HepG2 (cell line): Measurements from ENCODE around the gene ERMP1. TPM values are rescaled to one million over a fixed set of nuclear protein-coding genes. Genes with fewer than 3 reads are reported as not detected.

Experiments used
- ATAC-seq: fragments of 200-7000 bp; cut with Tn5 transposase; 3 replicates; pipeline ENCODE4 v1.9.1; 2020; ENCODE audit warnings: mild to moderate bottlenecking, moderate library complexity
- BruUV-seq: library from RNA; stranded (reverse); fragments of 400-500 nt; replicated peaks from 2 replicates; lab custom pipeline; 2021; lab: Mats Ljungman, UMichigan
- CTCF ChIA-PET: fragments of 300-600 bp; formaldehyde crosslinking; extraction: SDS; loops from one replicate; lab custom pipeline; 2021; ENCODE audit warnings: low total read pairs, inconsistent platforms, low intra/inter-chr PET ratio; lab: Yijun Ruan, JAX
- POLR2A ChIA-PET: fragments of 350-600 bp; sonication (Branson Sonifier 250); formaldehyde crosslinking; loops from one replicate; lab custom pipeline; 2020; ENCODE audit warnings: antibody characterized with exemption, inconsistent platforms; lab: Yijun Ruan, JAX
- DNase-seq: peaks from one replicate; pipeline ENCODE4 v3.0.0-alpha.2; 2015; ENCODE audit warnings: low spot score
- FAIRE-seq: peaks from 3 replicates; lab custom pipeline; 2011; peaks lifted over from hg19 to GRCh38; lab: Jason Lieb, UNC
- H2AFZ ChIP-seq: one replicate; pipeline ENCODE4 v1.6.1; 2011; ENCODE audit warnings: low read length, inconsistent platforms
- H3K27ac ChIP-seq: fragments of 300-600 bp; 3 replicates; pipeline ENCODE4 v1.8.0; 2011; ENCODE audit warnings: mixed run types, mild to moderate bottlenecking, mixed read lengths, low read length, inconsistent platforms; ENCODE audit not compliant: insufficient read depth; ENCODE audit errors: extremely low read length
- H3K27me3 ChIP-seq, 2 experiments: fragments of 200-600 bp in 1 of 2; 2 replicates in 1 of 2; 3 replicates in 1 of 2; pipeline versions ENCODE4 v1.6.0 to v1.8.0; 2011; ENCODE audit warnings: low read length in 2 of 2, mild to moderate bottlenecking in 2 of 2, moderate library complexity in 2 of 2, inconsistent platforms in 1 of 2; ENCODE audit not compliant: insufficient read depth in 2 of 2, control insufficient read depth in 1 of 2
- H3K36me3 ChIP-seq, 2 experiments: fragments of 200-600 bp in 1 of 2; replicated peaks in 1 of 2; 2 replicates in 1 of 2; 3 replicates in 1 of 2; pipeline versions ENCODE4 v1.5.1 to v1.8.0; 2011; ENCODE audit warnings: low read length in 2 of 2, inconsistent platforms in 1 of 2; ENCODE audit not compliant: insufficient read depth in 2 of 2, control insufficient read depth in 1 of 2
- H3K4me1 ChIP-seq: 2 replicates; pipeline ENCODE4 v1.5.1; 2012; ENCODE audit warnings: low read length, inconsistent platforms; ENCODE audit not compliant: insufficient read depth
- H3K4me2 ChIP-seq: 2 replicates; pipeline ENCODE4 v1.6.0; 2011; ENCODE audit warnings: low read depth, low read length, inconsistent platforms
- H3K4me3 ChIP-seq, 3 experiments: fragments of 200-600 bp in 1 of 3; sonication (generic), shearing (Covaris generic) in 1 of 3; replicated peaks in 1 of 3; 2 replicates each; pipeline ENCODE4 v1.5.1; 2011 to 2016; ENCODE audit warnings: low read length in 3 of 3, inconsistent platforms in 2 of 3, low read depth in 2 of 3, mild to moderate bottlenecking in 2 of 3, control low read depth in 1 of 3, mixed read lengths in 1 of 3; ENCODE audit not compliant: insufficient read depth in 1 of 3
- H3K79me2 ChIP-seq: one replicate; pipeline ENCODE4 v1.6.1; 2011; ENCODE audit warnings: low read length, inconsistent platforms; ENCODE audit not compliant: insufficient read depth
- H3K9ac ChIP-seq: 2 replicates; pipeline ENCODE4 v1.6.0; 2011; ENCODE audit warnings: mild to moderate bottlenecking, low read depth, low read length, inconsistent platforms; ENCODE audit not compliant: insufficient read depth
- H3K9me3 ChIP-seq: 2 replicates; pipeline ENCODE4 v1.5.1; 2012; ENCODE audit warnings: mild to moderate bottlenecking, low read length
- H4K20me1 ChIP-seq: 2 replicates; pipeline ENCODE4 v1.6.0; 2011; ENCODE audit warnings: inconsistent platforms, mild to moderate bottlenecking, low read length, moderate library complexity; ENCODE audit not compliant: insufficient read depth
- CHCHD3 ChIP-seq: sonication (generic); formaldehyde crosslinking; IDR thresholded peaks from 2 replicates; pipeline ENCODE4 v1.8.0; 2022; ENCODE audit warnings: mild to moderate bottlenecking, missing genetic modification reagents, moderate library complexity
- HNRNPLL ChIP-seq: fragments of 200-400 bp; formaldehyde crosslinking; IDR thresholded peaks from 2 replicates; pipeline ENCODE4 v1.6.1; 2017; ENCODE audit warnings: mild to moderate bottlenecking, low read depth, low read length; ENCODE audit not compliant: poor library complexity, severe bottlenecking
- JARID2 ChIP-seq: sonication (generic); formaldehyde crosslinking; IDR thresholded peaks from 2 replicates; pipeline ENCODE4 v1.8.1; 2023; ENCODE audit warnings: missing genetic modification reagents, inconsistent platforms; ENCODE audit not compliant: insufficient replicate concordance
- SMC3 ChIP-seq: IDR thresholded peaks from 2 replicates; pipeline ENCODE4 v1.6.1; 2011; ENCODE audit warnings: low read length, improper control_type of control experiment
- SRF ChIP-seq: IDR thresholded peaks from 2 replicates; pipeline ENCODE4 v1.6.1; 2011; ENCODE audit warnings: mild to moderate bottlenecking, low read depth, low read length, moderate library complexity
- ZNF335 ChIP-seq: sonication (generic); formaldehyde crosslinking; IDR thresholded peaks from 2 replicates; pipeline ENCODE4 v1.4.0; 2020; ENCODE audit warnings: missing genetic modification reagents
- ZSCAN25 ChIP-seq: sonication (generic); formaldehyde crosslinking; IDR thresholded peaks from 2 replicates; pipeline ENCODE4 v1.8.0; 2022; ENCODE audit warnings: mild to moderate bottlenecking, missing genetic modification reagents
- WGBS: methylation state at CpG from one replicate; pipeline ENCODE4 v1.1.6; 2017; ENCODE audit warnings: low lambda C conversion rate; 5-methylcytosine and 5-hydroxymethylcytosine counted together
- in situ Hi-C: cut with HindIII; loops from 2 replicates; pipeline ENCODE4 v1.10.0; 2017; ENCODE audit warnings: low pct_unique_long_range_greater_than_20kb; ENCODE audit not compliant: extremely low pct_ligation_motif_present
- intact Hi-C: fragments of 100-400 bp; cut with micrococcal nuclease; formaldehyde crosslinking; loops from one replicate; pipeline ENCODE4 v1.10.0; 2022; ENCODE audit not compliant: unreplicated experiment
- polyA plus RNA-seq, 8 experiments: library from polyadenylated mRNA; depleted of rRNA in 3 of 8; stranded (reverse) in 7 of 8; unstranded in 1 of 8; fragments of >200 nt; fragmentation: Illumina TruSeq in 4 of 8; extraction: Trizol in 4 of 8; gene quantifications; 2 replicates each; pipeline versions ENCODE4 v1.2.1 to v1.2.3, GENCODE V29; 2011 to 2016; ENCODE audit warnings: low read depth in 4 of 8, missing spikeins in 1 of 8, mixed read lengths in 1 of 8; ENCODE audit not compliant: insufficient read depth in 1 of 8
- total RNA-seq, 5 experiments: library from RNA; depleted of rRNA; stranded (reverse); fragments of >200 nt; fragmentation: Illumina TruSeq; extraction: Trizol; gene quantifications; 2 replicates each; pipeline ENCODE4 v1.2.3, GENCODE V29; 2016; ENCODE audit warnings: low read depth in 1 of 5
- TF ChIP-seq, protein P1 (sequence below): sonication (generic); formaldehyde crosslinking; IDR thresholded peaks from 2 replicates; pipeline ENCODE4 v1.5.1; 2020; ENCODE audit warnings: missing genetic modification reagents, mild to moderate bottlenecking, borderline replicate concordance

ERMP1 gene
- total and polyA plus RNA-seq, 2 of the 13 experiments (the other 11 are each of a cell fraction or from before 2014, with no cell fraction given), result 40.9 to 65.4 TPM

DNA sequence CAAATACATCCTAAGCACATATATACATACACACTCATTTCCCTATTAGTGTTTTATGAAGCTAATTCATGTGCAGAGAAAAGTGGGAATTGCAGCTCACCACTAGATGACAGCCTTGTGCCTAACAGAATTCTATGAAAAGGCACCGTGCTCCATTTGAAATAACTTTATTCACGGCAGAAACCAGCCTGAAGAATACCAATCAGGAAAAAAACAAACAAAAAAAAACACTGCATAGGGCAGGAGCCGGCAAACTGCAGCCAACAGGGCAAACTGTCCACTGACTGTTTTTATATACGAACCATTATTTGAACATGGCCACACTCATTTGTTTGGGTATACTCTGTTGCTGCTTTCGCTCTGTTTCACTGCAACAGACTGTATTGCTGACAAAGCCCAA, 33.6 kb downstream of the ERMP1 start (continued):
- TF ChIP-seq ZSCAN25 (CRISPR knock-in tag) (no peak), SMC3 (peak; percentile 50), SRF (no peak)

DNA sequence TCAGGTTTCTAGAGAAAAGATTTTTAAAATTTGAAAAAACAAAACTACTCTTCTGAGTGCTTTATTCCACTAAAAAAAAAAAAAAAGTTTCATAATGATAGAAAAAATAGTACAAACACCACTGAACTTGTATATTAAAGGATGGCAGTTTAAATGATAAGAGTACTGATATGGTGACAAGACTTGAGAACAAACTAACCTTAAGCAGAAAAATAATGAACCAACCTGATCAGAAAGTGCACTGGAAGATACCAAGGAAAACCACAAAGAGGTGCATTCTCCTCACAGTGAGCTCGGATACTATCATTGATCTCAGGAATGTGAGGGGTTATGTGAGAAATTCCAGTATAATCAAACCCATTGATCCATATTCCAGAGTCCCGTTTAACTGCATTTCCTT, 34.3 kb downstream of the ERMP1 start:
- Histone ChIP-seq H3K4me2 (no peak overlapping the region), H3K27me3 (no peaks in the 10 kb centered on the region), H4K20me1 (peaks cover 2% of the 10 kb centered on the region; the same call in 1 of the 2 replicates), H3K79me2 (peaks cover 7% of the 10 kb centered on the region), H3K36me3 (peaks cover 4 to 36% of the 10 kb centered on the region in 2 experiments), H3K9me3 (no peaks in the 10 kb centered on the region), H3K27ac (no peak overlapping the region), H2AFZ (no peak overlapping the region), H3K4me1 (no peaks in the 10 kb centered on the region), H3K9ac (no peak overlapping the region), H3K4me3 (no peak overlapping the region)
- DNase-seq (no peak), FAIRE-seq (no peak), ATAC-seq (no peak)
- in situ Hi-C loops (no loop called here), intact Hi-C loops (loop anchor here (2.0 kb wide), 1 partner anchor 34 kb away; the partner anchor contains the start of gene ERMP1)
- BruUV-seq, result no TSS peak
- CTCF ChIA-PET, result no interaction called here
- POLR2A ChIA-PET, result no interaction called here
- TF ChIP-seq HNRNPLL (no peak), CHCHD3 (CRISPR knock-in tag) (no peak), JARID2 (no peak), ZNF335 (CRISPR knock-in tag) (no peak)
- TF ChIP-seq, protein P1, sequence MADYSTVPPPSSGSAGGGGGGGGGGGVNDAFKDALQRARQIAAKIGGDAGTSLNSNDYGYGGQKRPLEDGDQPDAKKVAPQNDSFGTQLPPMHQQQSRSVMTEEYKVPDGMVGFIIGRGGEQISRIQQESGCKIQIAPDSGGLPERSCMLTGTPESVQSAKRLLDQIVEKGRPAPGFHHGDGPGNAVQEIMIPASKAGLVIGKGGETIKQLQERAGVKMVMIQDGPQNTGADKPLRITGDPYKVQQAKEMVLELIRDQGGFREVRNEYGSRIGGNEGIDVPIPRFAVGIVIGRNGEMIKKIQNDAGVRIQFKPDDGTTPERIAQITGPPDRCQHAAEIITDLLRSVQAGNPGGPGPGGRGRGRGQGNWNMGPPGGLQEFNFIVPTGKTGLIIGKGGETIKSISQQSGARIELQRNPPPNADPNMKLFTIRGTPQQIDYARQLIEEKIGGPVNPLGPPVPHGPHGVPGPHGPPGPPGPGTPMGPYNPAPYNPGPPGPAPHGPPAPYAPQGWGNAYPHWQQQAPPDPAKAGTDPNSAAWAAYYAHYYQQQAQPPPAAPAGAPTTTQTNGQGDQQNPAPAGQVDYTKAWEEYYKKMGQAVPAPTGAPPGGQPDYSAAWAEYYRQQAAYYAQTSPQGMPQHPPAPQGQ (CRISPR knock-in tag), result no peak
- 85% methylated on average over 2 of the region's 2 CpGs for WGBS
